ENCODE data around the gene STOML3. TPM values are rescaled to one million over a fixed set of nuclear protein-coding genes. Genes with fewer than 3 reads are reported as not detected.
A peak's percentile ranks its signal among the peaks of the same experiment; 100 is the strongest.
"Not testable (repeated sequence)": the region's sequence is repeated elsewhere in the genome, so short reads cannot be mapped to it uniquely, and the experiment has no call there.

Gene STOML3
- total RNA-seq, 1 experiment from 2014 or later = not detected

- peak overlapping the region; percentile 94 for H3K27ac Mint-ChIP-seq
Observed at GRCh38 chr13:39006371-39007111, 15.9 kb upstream of the STOML3 start.

GRCh38 chr13:38998739-38999138, 8.1 kb upstream of the STOML3 start:
- Mint-ChIP-seq H3K27ac (no peak overlapping the region), H3K9me3 (peaks cover 4% of the 10 kb centered on the region; the same call in 1 of the 2 replicates), H3K27me3 (ENCODE audit: low read depth) (no peaks in the 10 kb centered on the region), H3K36me3 (peaks cover 3% of the 10 kb centered on the region), H3K4me1 (no peaks in the 10 kb centered on the region), H3K4me3 (no peak overlapping the region)
- ATAC-seq = no peak
- TF ChIP-seq ZMAT4 (CRISPR knock-in tag; IDR thresholded peaks at IDR 0.05) (no peak), ZNF423 (CRISPR knock-in tag; IDR thresholded peaks at IDR 0.05) (no peak), ELF4 (CRISPR knock-in tag; IDR thresholded peaks at IDR 0.05; ENCODE audit: low read depth) (no peak), ATF1 (CRISPR knock-in tag; IDR thresholded peaks at IDR 0.05) (no peak), PRRX2 (CRISPR knock-in tag; IDR thresholded peaks at IDR 0.05) (no peak), NFYB (CRISPR knock-in tag; conservative IDR thresholded peaks at IDR 0.05; ENCODE audit: low read depth) (no peak), TEAD4 (CRISPR knock-in tag; IDR thresholded peaks at IDR 0.05) (no peak), AR (CRISPR knock-in tag; IDR thresholded peaks at IDR 0.05) (no peak), E2F1 (CRISPR knock-in tag; IDR thresholded peaks at IDR 0.05) (no peak), ETV6 (CRISPR knock-in tag; IDR thresholded peaks at IDR 0.05) (no peak), ZNF671 (CRISPR knock-in tag; IDR thresholded peaks at IDR 0.05) (no peak), CTCF (IDR thresholded peaks at IDR 0.05) (no peak), MAX (CRISPR knock-in tag; IDR thresholded peaks at IDR 0.05) (no peak), FOXK1 (CRISPR knock-in tag; IDR thresholded peaks at IDR 0.05) (no peak), JAZF1 (CRISPR knock-in tag; IDR thresholded peaks at IDR 0.05) (no peak), GRHL2 (CRISPR knock-in tag; IDR thresholded peaks at IDR 0.05; ENCODE audit: insufficient replicate concordance, severe bottlenecking) (no peak), AFF4 (CRISPR knock-in tag; IDR thresholded peaks at IDR 0.05; ENCODE audit: borderline replicate concordance) (no peak)
- DNase-seq (ENCODE audit: low spot score) = no peak
- ChIA-PET POLR2A (no interaction called here), CTCF (no interaction called here)

More at GRCh38 chr13:39006371-39007111, 15.9 kb upstream of the STOML3 start:
- ATAC-seq; POLR2A ChIA-PET; H3K9me3 Mint-ChIP-seq; DNase-seq (ENCODE audit: low spot score); CTCF ChIA-PET; H3K27me3 Mint-ChIP-seq (ENCODE audit: low read depth): not testable (repeated sequence)
- Mint-ChIP-seq H3K36me3 (peaks cover 39% of the 10 kb centered on the region), H3K4me1 (peaks cover 18% of the 10 kb centered on the region), H3K4me3 (peak overlapping the region; percentile 68)
- 0 out of 2 replicates have a peak, but pooled peaks have one; percentile 66 for TF ChIP-seq ZNF416 (CRISPR knock-in tag; IDR thresholded peaks at IDR 0.05)
- TF ChIP-seq ZMAT4 (CRISPR knock-in tag; IDR thresholded peaks at IDR 0.05) = peak; percentile 65; the same call in 1 of the 2 replicates
